Stimulated activated naive B cell treated with anti-CD40 and anti-IgM and Interleukin-4, amounts not matched to agents 10 μg/mL and 1 μg/mL and 100 μg/mL, for 72 hours (primary cell): Measurements from ENCODE around the gene HSPG2.
"Not testable (repeated sequence)": the region's sequence is repeated elsewhere in the genome, so short reads cannot be mapped to it uniquely, and the experiment has no call there.

ENCODE experiments used
- ATAC-seq, 2 donors: fragments of 150-1000 bp; cut with Tn5 transposase; replicated peaks; 2 replicates each; pipeline ENCODE4 v1.10.0; 2021; ENCODE audit warnings: moderate library complexity in 1 of 2
- DNase-seq: peaks from one replicate; pipeline ENCODE4 v3.0.0; 2021
- H3K27ac Mint-ChIP-seq: one replicate; pipeline ENCODE4 v1.8.0; 2022; ENCODE audit warnings: mild to moderate bottlenecking, mixed read lengths
- H3K27me3 Mint-ChIP-seq, 2 donors: one replicate each; pipeline ENCODE4 v1.8.0; 2022; ENCODE audit warnings: mixed read lengths in 2 of 2
- H3K36me3 Mint-ChIP-seq, 2 donors: one replicate each; pipeline ENCODE4 v1.8.0; 2022; ENCODE audit warnings: mixed read lengths in 2 of 2, mild to moderate bottlenecking in 1 of 2
- H3K4me1 Mint-ChIP-seq, 2 donors: one replicate each; pipeline ENCODE4 v1.8.0; 2022; ENCODE audit warnings: mixed read lengths in 2 of 2, mild to moderate bottlenecking in 1 of 2
- H3K4me3 Mint-ChIP-seq, 2 donors: one replicate each; pipeline ENCODE4 v1.8.0; 2022; ENCODE audit warnings: mild to moderate bottlenecking in 2 of 2, mixed read lengths in 2 of 2, moderate library complexity in 1 of 2
- H3K9me3 Mint-ChIP-seq, 2 donors: one replicate each; pipeline ENCODE4 v1.8.0; 2022; ENCODE audit warnings: mixed read lengths in 2 of 2, mild to moderate bottlenecking in 1 of 2

Gene HSPG2

DNA sequence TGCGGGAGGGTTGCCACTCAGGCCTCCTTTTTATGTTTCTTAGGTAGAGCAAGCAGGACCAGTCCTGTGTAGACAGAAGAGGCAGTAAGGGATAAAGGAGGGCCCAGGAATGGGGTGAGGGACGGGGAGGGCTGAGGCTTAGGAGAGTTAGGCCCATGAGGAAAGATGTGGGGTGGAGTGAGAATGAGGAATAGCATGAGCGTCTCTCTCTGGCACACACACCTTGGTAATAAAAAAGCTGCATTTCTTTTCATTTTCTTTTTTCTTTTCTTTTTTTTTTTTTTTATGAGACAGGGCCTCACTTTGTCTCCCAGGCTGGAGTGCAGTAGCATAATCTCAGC lies 7.6 kb upstream of the HSPG2 start:
- H3K4me3 Mint-ChIP-seq: no peak overlapping the region
- DNase-seq (no peak), ATAC-seq (no peak)
- H3K27ac Mint-ChIP-seq: no peak overlapping the region
- no peaks in the 10 kb centered on the region for H3K36me3 Mint-ChIP-seq
- peaks cover 0 to 2% of the 10 kb centered on the region in 2 donors for H3K4me1 Mint-ChIP-seq
- H3K9me3 Mint-ChIP-seq: no peaks in the 10 kb centered on the region
- no peaks in the 10 kb centered on the region for H3K27me3 Mint-ChIP-seq

DNA sequence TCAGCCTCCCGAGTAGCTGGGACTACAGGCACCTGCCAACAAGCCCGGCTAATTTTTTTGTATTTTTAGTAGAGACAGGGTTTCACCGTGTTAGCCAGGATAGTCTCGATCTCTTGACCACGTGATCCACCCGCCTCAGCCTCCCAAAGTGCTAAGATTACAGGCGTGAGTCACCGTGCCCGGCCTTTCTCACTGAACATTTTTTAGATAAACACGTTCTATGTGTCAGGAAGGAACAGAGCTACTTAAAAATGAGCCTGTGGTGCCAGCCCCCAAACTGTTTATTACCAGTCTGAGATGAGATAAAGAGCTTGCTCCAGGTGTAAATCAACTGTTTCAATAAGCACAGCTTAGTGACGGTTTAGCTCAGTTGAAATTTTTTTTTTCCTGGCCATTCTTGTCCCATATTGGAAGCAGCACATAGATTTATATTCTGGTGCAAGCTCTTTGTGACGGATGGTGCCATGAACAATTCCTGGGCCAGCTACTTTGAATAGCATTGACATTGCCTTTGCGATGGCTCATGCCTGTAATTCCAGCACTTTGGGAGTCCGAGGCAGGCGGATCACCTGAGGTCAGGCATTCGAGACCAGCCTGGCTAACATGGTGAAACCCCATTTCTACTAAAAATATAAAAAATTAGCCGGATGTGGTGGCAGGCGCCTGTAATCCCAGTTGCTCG lies 6.0 kb upstream of the HSPG2 start:
- H3K9me3 Mint-ChIP-seq, H3K27me3 Mint-ChIP-seq, ATAC-seq, H3K4me3 Mint-ChIP-seq, H3K36me3 Mint-ChIP-seq, DNase-seq: not testable (repeated sequence)
- peak overlapping the region; percentile 31 for H3K27ac Mint-ChIP-seq
- H3K4me1 Mint-ChIP-seq: peaks cover 8 to 11% of the 10 kb centered on the region in 2 donors

- H3K36me3 Mint-ChIP-seq: no peaks in the 10 kb centered on the region
- H3K4me1 Mint-ChIP-seq: peaks cover 12 to 17% of the 10 kb centered on the region in 2 donors
- ATAC-seq: no peak
- H3K27me3 Mint-ChIP-seq: peaks cover 11 to 16% of the 10 kb centered on the region in 2 donors
- DNase-seq: no peak
- H3K4me3 Mint-ChIP-seq: no peak overlapping the region
- no peaks in the 10 kb centered on the region for H3K9me3 Mint-ChIP-seq
- H3K27ac Mint-ChIP-seq: no peak overlapping the region
Measured at GRCh38 chr1:21942464-21942863, 5.4 kb upstream of the HSPG2 start.

DNA sequence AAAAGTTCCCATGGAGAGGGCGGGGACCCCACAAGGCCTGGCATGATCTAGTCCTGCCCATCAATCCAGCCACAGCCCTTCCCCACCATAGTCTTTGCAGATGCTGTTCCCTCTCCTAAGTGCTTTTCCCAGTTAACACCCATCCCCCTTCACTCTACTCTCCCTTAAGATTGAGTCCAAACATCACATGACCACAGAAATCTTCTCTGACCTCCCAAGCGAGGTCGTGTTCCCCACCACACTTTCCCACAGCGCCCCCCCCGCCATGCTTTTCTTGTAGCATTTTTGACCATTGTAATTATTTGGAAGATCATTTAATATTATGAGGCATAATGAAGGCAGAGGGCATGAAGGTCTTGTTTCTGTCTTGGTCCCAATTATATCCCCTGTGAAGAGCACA lies 4.3 kb upstream of the HSPG2 start:
- Mint-ChIP-seq H3K9me3 (no peaks in the 10 kb centered on the region), H3K36me3 (no peaks in the 10 kb centered on the region), H3K27me3 (peaks cover 12 to 19% of the 10 kb centered on the region in 2 donors), H3K4me3 (no peak overlapping the region), H3K4me1 (peaks cover 12 to 21% of the 10 kb centered on the region in 2 donors), H3K27ac (no peak overlapping the region)
- ATAC-seq (no peak), DNase-seq (no peak)

- Mint-ChIP-seq H3K36me3 (no peaks in the 10 kb centered on the region), H3K4me3 (no peak overlapping the region), H3K27me3 (peaks cover 16 to 27% of the 10 kb centered on the region in 2 donors), H3K27ac (no peak overlapping the region), H3K4me1 (peaks cover 16 to 28% of the 10 kb centered on the region in 2 donors), H3K9me3 (no peaks in the 10 kb centered on the region)
- ATAC-seq: no peak
- DNase-seq: no peak
Measured at GRCh38 chr1:21940492-21940891, 3.4 kb upstream of the HSPG2 start.

- no peak overlapping the region for H3K27ac Mint-ChIP-seq
- H3K9me3 Mint-ChIP-seq: no peaks in the 10 kb centered on the region
- peaks cover 18 to 30% of the 10 kb centered on the region in 2 donors for H3K4me1 Mint-ChIP-seq
- DNase-seq: no peak
- H3K36me3 Mint-ChIP-seq: no peaks in the 10 kb centered on the region
- peaks cover 19 to 30% of the 10 kb centered on the region in 2 donors for H3K27me3 Mint-ChIP-seq
- ATAC-seq: peak in 1 of 2 donors; percentile 46
- H3K4me3 Mint-ChIP-seq: no peak overlapping the region
Measured at GRCh38 chr1:21939650-21940374, 2.7 kb upstream of the HSPG2 start.

DNA sequence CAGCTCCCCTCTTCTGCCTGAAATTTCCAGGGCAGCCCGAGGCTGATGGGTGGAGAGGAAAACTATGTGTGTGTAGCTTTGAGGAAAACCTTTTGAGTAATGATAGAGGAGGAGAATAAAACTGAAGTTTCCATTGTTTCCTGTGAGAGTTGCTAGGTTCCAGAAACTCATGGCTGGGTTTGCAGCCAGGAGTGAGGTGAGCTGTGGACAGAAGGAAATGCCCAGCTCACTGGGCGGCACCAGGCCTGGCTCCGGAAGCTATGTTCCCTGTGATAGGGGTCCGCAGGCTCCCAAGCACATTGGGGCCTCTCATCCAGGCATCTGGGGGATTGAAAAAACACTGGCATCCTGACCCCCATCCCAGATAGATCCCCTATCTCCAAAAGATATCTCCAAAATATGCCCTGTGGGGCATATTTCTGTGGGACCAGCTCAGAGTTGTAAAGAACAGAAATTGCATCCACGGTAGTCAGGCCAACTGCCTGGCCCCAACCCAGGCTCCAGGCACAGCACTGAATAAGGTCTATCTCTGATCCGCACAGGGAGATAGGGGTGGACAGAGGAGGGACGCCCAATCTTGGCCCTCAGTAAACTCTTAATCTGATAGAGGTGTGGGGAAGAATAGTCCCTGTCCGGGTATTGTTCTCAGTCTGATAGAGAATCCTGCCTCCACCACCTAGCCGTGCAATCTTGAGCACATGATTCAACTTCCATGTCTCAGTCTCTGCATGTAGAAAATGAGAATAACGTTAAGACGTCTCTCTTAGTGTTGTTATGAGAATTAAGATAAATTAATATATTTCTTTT lies 1.8 kb upstream of the HSPG2 start:
- peak overlapping the region; percentile 43 to 65 for H3K4me3 Mint-ChIP-seq
- H3K27me3 Mint-ChIP-seq: peaks cover 23 to 34% of the 10 kb centered on the region in 2 donors
- no peak overlapping the region for H3K27ac Mint-ChIP-seq
- peaks cover 20 to 33% of the 10 kb centered on the region in 2 donors for H3K4me1 Mint-ChIP-seq
- no peaks in the 10 kb centered on the region for H3K9me3 Mint-ChIP-seq
- DNase-seq (no peak), ATAC-seq (no peak)
- no peaks in the 10 kb centered on the region for H3K36me3 Mint-ChIP-seq

DNA sequence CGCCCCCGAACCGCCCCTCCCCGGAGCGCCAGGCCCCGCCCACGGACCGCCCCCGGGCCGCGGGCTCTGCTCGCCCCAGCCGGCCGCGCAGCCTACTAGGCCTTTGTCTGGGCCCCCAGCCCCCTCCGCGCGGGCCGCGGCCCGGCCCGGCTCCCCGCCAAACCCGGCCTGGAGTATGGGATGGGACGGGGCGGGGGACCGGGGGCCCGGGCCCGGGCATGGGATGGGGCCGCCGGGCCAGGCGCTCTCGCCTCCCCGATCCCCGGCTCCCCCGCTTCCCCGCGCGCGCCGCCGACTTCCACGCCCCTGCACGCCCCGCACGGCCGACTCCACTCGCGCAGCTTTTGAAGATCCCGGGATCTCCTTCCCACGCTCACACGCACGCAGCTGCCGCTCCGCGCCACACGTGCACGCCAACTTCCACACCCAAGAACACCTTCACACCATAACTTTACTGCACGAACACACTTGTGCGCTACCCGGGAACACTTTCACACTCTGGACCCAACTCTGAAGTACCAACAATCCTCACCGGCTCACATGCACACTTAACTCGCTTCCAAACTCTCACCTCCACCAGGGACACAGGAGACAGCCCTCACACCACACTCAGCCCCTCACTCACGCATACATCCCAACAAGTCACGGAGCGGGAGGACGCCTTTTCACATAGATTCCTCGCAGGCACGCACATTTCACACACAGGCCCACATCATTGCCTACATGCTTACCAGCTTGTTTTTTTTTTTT lies 437 bp upstream of the HSPG2 start:
- Mint-ChIP-seq H3K36me3 (no peaks in the 10 kb centered on the region), H3K27ac (peak overlapping the region; percentile 88), H3K4me3 (peak overlapping the region; percentile 86 to 94), H3K4me1 (peaks cover 20 to 37% of the 10 kb centered on the region in 2 donors), H3K27me3 (peaks cover 33 to 46% of the 10 kb centered on the region in 2 donors), H3K9me3 (no peaks in the 10 kb centered on the region)
- peak; percentile 32 for DNase-seq
- ATAC-seq: peak; percentile 77 to 88

DNA sequence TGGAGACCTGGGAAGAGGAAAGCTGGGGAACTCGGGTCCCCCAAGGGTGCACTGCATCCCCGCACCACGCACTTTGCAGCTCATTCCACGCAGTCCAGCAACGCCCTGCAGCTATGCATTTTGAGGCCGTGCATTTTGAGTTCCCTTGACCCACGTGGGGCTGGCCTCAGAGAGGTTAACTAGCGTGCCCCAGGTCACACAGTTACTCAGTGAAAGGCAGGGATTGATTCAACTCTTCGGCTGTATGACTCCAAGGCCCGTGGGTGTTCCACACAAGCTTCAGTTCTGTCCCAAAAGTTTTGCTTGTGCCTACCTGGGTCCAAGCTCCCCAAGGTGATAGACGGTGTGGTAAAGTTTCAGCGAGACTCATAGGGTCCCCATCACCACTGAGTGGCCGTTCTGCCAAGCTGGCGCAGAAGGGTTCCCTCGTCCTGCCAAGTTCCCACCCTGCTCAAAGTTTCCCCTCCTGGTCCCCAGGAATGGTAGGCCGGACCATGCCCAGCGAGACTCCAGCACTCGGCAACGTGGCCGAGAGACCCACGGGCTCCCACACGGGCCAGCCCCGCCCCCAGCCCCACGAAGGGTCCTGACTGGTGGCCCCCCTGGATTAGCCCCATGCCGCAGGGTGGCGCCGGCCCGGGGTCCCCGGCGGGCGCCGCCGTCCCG lies 611 bp downstream of the HSPG2 start:
- peaks cover 40 to 50% of the 10 kb centered on the region in 2 donors for H3K27me3 Mint-ChIP-seq
- peak; percentile 28 to 35 for ATAC-seq
- peak overlapping the region; percentile 36 to 61 for H3K4me3 Mint-ChIP-seq

GRCh38 chr1:21935891-21936365 lies 1.2 kb downstream of the HSPG2 start:
- no peaks in the 10 kb centered on the region for H3K36me3 Mint-ChIP-seq
- ATAC-seq (no peak), DNase-seq (no peak)
- no peak overlapping the region for H3K27ac Mint-ChIP-seq
- H3K4me1 Mint-ChIP-seq: peaks cover 20 to 37% of the 10 kb centered on the region in 2 donors
- peak overlapping the region in 1 of 2 donors; percentile 39 for H3K4me3 Mint-ChIP-seq
- no peaks in the 10 kb centered on the region for H3K9me3 Mint-ChIP-seq
- H3K27me3 Mint-ChIP-seq: peaks cover 40 to 50% of the 10 kb centered on the region in 2 donors

More for the DNA sequence above, 611 bp downstream of the HSPG2 start:
- Mint-ChIP-seq H3K27ac (no peak overlapping the region), H3K36me3 (no peaks in the 10 kb centered on the region), H3K4me1 (peaks cover 20 to 37% of the 10 kb centered on the region in 2 donors), H3K9me3 (no peaks in the 10 kb centered on the region)
- DNase-seq: no peak

DNA sequence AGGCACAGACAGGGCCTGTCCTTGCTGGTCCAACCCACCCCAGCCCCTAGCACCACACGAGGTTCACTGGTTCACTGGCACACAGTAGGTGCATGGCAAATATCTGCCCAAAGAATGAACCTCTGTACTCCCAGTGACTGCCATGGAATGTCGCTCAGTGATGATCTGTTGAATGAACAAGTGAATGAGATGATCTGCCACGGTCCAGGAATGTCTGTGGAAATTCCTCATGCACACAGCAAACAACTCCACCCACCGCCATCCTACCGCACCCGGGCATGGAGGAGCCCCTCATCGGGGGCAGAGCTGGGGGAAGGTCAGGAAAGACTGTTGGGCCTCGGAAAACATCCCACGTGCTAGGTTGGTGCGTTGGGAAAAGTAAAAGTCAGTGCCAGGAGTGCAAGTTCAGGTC lies 1.7 kb downstream of the HSPG2 start:
- peak overlapping the region; percentile 13 to 39 for H3K4me3 Mint-ChIP-seq
- peaks cover 40 to 50% of the 10 kb centered on the region in 2 donors for H3K27me3 Mint-ChIP-seq
- no peaks in the 10 kb centered on the region for H3K36me3 Mint-ChIP-seq
- ATAC-seq: no peak
- H3K4me1 Mint-ChIP-seq: peaks cover 20 to 37% of the 10 kb centered on the region in 2 donors
- no peaks in the 10 kb centered on the region for H3K9me3 Mint-ChIP-seq
- no peak overlapping the region for H3K27ac Mint-ChIP-seq
- DNase-seq: no peak

GRCh38 chr1:21933397-21934248 lies 3.5 kb downstream of the HSPG2 start:
- Mint-ChIP-seq H3K27me3 (peaks cover 48 to 53% of the 10 kb centered on the region in 2 donors), H3K36me3 (no peaks in the 10 kb centered on the region), H3K27ac (no peak overlapping the region), H3K4me1 (peaks cover 17 to 30% of the 10 kb centered on the region in 2 donors), H3K9me3 (no peaks in the 10 kb centered on the region), H3K4me3 (no peak overlapping the region)
- no peak for ATAC-seq
- DNase-seq: no peak

- DNase-seq: no peak
- Mint-ChIP-seq H3K36me3 (no peaks in the 10 kb centered on the region), H3K9me3 (no peaks in the 10 kb centered on the region), H3K4me3 (no peak overlapping the region), H3K4me1 (peaks cover 8 to 18% of the 10 kb centered on the region in 2 donors), H3K27ac (no peak overlapping the region), H3K27me3 (peaks cover 38 to 40% of the 10 kb centered on the region in 2 donors)
- ATAC-seq: no peak
Measured at GRCh38 chr1:21932127-21932526, 5.0 kb downstream of the HSPG2 start.
